ENCODE results near the gene MFNG.

Gene MFNG

GRCh38 chr22:37499789-37500540 is 13.8 kb upstream of the MFNG start:
- H3K9me3 ChIP-seq = no peaks in the 10 kb centered on the region
- no peak overlapping the region for H3K4me3 ChIP-seq
- peaks cover 0 to 38% of the 10 kb centered on the region in 2 donors for H3K27me3 ChIP-seq
- peaks cover 0 to 17% (median 9%) of the 10 kb centered on the region in 4 donors for H3K4me1 ChIP-seq
- DNase-seq = no peak
- TF ChIP-seq CTCF (IDR thresholded peaks at IDR 0.05) = no peak
- intact Hi-C loops (cut with DNase I; ENCODE audit: low total_unique reads) = no loop called here
- H3K36me3 ChIP-seq = peaks cover 0 to 13% (median 0%) of the 10 kb centered on the region in 3 donors
- H3K27ac ChIP-seq = no peak overlapping the region

GRCh38 chr22:37499027-37499707 is 13.0 kb upstream of the MFNG start:
- DNase-seq = no peak
- Histone ChIP-seq H3K4me3 (no peak overlapping the region), H3K9me3 (no peaks in the 10 kb centered on the region), H3K36me3 (peaks cover 0 to 5% (median 0%) of the 10 kb centered on the region in 3 donors), H3K27me3 (peaks cover 0 to 39% of the 10 kb centered on the region in 2 donors), H3K27ac (no peak overlapping the region), H3K4me1 (peaks cover 0 to 17% (median 9%) of the 10 kb centered on the region in 4 donors)
- no peak for TF ChIP-seq CTCF (IDR thresholded peaks at IDR 0.05)
- intact Hi-C loops (cut with DNase I; ENCODE audit: low total_unique reads) = no loop called here

- no peak for DNase-seq
- Histone ChIP-seq H3K4me1 (peaks cover 0 to 17% (median 9%) of the 10 kb centered on the region in 4 donors), H3K4me3 (no peak overlapping the region), H3K36me3 (no peaks in the 10 kb centered on the region), H3K27me3 (peaks cover 0 to 45% of the 10 kb centered on the region in 2 donors), H3K9me3 (no peaks in the 10 kb centered on the region), H3K27ac (no peak overlapping the region)
- TF ChIP-seq CTCF (IDR thresholded peaks at IDR 0.05) = no peak
- intact Hi-C loops (cut with DNase I; ENCODE audit: low total_unique reads) = no loop called here
Observed at GRCh38 chr22:37498289-37498909, 12.2 kb upstream of the MFNG start.

GRCh38 chr22:37497062-37497599 is 10.9 kb upstream of the MFNG start:
- no peak overlapping the region for H3K4me3 ChIP-seq
- H3K4me1 ChIP-seq = peaks cover 0 to 13% (median 9%) of the 10 kb centered on the region in 4 donors
- H3K36me3 ChIP-seq = no peaks in the 10 kb centered on the region
- intact Hi-C loops (cut with DNase I; ENCODE audit: low total_unique reads) = no loop called here
- no peak overlapping the region for H3K27ac ChIP-seq
- H3K27me3 ChIP-seq = peaks cover 0 to 57% of the 10 kb centered on the region in 2 donors
- no peak for TF ChIP-seq CTCF (IDR thresholded peaks at IDR 0.05)
- DNase-seq = no peak
- no peaks in the 10 kb centered on the region for H3K9me3 ChIP-seq

- intact Hi-C loops (cut with DNase I; ENCODE audit: low total_unique reads) = no loop called here
Observed at GRCh38 chr22:37496651-37497050, 10.5 kb upstream of the MFNG start.

More at GRCh38 chr22:37496651-37497050, 10.5 kb upstream of the MFNG start:
- no peaks in the 10 kb centered on the region for H3K36me3 ChIP-seq
- peaks cover 0 to 8% (median 6%) of the 10 kb centered on the region in 4 donors for H3K4me1 ChIP-seq
- TF ChIP-seq CTCF (IDR thresholded peaks at IDR 0.05) = no peak
- no peak for DNase-seq
- H3K27ac ChIP-seq = no peak overlapping the region
- H3K9me3 ChIP-seq = no peaks in the 10 kb centered on the region
- no peak overlapping the region for H3K4me3 ChIP-seq
- peaks cover 0 to 58% of the 10 kb centered on the region in 2 donors for H3K27me3 ChIP-seq

Measured in tibial artery (tissue), 4 donors.